ENCODE data around the gene SLC16A8.
"Not testable (repeated sequence)": the region's sequence is repeated elsewhere in the genome, so short reads cannot be mapped to it uniquely, and the experiment has no call there.

SLC16A8 gene, protein sequence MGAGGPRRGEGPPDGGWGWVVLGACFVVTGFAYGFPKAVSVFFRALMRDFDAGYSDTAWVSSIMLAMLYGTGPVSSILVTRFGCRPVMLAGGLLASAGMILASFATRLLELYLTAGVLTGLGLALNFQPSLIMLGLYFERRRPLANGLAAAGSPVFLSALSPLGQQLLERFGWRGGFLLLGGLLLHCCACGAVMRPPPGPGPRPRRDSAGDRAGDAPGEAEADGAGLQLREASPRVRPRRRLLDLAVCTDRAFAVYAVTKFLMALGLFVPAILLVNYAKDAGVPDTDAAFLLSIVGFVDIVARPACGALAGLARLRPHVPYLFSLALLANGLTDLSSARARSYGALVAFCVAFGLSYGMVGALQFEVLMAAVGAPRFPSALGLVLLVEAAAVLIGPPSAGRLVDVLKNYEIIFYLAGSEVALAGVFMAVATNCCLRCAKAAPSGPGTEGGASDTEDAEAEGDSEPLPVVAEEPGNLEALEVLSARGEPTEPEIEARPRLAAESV

DNA sequence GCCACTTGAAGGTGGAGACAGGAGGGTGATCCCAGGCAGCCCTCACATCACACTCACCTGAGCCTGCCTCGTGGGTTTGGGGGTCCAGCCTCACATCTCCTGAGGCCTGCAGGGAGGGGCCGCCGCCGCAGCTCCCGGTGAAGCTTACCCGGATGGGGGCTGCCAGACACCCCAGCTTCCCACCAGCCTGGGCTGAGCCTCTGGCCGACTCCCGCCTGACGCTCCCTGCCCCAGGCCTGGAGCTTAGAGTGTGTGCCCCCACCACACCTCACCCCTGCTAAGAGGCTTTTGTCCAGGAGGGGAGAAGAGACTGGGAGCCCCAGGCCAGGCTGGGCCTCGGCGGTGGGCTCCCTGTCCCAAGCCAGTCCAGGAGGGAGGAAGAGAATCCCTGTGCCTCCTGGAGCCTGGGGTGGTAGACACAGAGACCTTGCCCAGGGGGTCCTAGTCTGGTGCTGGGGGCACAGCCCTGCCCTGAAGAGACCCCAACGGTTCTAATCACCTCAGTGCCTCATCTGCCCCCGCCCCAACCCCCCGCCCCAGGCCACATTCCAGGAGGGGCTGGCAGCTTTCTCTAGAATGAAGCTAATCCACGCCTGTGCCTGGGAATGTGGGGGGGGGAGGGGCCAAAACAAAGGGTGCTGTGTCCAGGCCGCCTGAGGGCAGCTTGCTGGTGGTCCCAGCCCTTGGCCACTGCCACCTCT is at the start of gene SLC16A8:
Gene SLC16A8, minus strand, starts transcription at position 254 of the 701 bp plus-strand sequence. CDS start 1,311 bp downstream, outside the sequence.
- no peak for DNase-seq (ENCODE audit: low read depth)

DNA sequence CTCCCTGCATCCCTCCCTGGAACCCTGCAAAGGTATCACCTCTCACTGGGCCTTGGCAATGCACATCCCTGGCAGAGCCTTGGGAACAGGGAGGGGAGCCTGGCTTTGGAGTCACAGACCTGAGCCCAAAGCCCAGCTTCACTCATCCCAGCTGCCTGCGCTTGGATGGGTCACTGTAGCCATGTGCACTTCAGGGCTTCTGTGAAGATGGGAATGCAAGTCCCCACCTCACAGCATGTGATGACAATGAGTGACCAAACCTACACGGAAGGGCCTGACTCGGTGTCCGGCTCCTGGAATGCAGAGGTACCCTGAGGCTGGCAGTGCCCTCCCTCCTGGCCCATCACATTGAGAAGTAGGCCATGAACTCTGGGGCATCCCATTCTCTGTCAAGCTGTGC is 49.3 kb upstream of the SLC16A8 start:
- DNase-seq (ENCODE audit: low read depth) = no peak

DNA sequence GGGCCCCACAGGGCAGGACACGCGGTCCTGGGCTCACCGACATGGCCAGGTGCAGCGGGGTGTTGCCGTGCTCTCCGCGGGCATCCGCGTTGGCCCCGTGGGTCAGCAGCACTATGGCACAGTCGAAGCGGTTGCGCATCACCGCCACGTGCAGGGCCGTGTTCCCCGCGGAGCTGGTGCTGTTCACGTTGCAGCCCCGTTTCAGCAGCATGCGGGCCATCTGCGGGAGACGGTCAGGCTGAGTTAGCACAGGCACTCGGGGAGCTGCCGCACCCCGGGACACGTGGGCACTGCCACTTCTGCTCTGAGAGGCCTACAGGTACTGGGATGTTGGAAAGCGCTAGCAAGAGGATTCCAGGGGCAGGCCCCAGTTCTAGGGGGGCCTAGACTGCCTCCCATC is 48.8 kb upstream of the SLC16A8 start:
- no peak for DNase-seq (ENCODE audit: low read depth)

DNA sequence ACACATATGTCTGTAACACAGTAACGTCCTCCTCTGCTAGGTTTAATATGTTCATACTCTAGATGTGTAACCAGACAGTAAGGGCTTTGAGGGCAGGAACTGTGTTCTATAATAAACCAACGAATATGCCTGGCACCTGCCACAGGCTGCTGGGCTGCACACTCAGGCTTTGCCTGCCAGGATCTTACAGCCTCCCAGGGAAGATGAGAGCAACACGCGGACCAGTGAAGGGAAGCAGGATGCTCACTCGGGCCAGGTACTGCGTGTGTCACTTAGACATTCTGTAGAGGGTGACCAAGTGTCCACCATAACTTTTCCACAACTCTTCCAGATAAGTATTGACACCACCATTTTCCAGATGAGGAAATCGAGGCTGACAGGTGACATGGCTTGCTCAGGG is 48.2 kb upstream of the SLC16A8 start:
- DNase-seq (ENCODE audit: low read depth) = no peak

DNA sequence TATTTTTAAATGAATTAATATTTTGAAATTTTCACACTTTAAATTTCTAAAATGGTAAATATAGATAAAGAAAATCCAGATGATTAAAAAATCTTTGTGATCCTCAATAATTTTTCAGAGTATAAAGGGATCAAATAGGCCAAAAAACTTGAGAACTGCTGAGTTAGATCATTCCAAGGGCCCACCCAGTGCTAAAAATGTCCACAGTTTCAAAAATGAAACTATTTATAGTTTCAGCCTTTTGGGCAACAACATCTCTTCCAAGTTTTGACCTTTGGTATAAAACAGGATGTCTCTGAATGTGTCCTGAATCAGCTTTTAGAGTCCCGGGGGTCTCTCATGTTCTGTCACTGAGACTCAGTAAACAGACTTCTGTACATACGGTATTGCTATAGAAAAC is 47.4 kb upstream of the SLC16A8 start:
- no peak for DNase-seq (ENCODE audit: low read depth)

DNA sequence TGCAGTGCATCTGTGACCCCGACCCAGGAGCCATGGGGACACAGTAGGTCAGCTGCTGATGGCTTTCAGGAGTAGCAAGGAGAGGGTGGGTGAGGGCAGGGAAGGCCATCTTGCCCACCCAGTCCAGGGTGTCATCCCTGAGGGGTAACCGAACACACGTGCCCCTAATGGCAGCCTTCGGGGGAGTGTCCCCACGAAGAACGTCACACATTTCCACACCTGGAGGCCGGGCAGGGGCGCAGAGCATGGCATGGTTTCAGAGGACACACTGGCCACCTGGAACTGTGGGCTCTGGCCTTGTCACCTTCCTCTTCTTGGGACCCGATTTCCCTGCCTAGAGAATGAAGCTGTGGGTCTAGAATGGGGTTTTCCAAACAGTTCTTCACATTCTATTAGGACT is 45.9 kb upstream of the SLC16A8 start:
- DNase-seq (ENCODE audit: low read depth) = no peak

DNA sequence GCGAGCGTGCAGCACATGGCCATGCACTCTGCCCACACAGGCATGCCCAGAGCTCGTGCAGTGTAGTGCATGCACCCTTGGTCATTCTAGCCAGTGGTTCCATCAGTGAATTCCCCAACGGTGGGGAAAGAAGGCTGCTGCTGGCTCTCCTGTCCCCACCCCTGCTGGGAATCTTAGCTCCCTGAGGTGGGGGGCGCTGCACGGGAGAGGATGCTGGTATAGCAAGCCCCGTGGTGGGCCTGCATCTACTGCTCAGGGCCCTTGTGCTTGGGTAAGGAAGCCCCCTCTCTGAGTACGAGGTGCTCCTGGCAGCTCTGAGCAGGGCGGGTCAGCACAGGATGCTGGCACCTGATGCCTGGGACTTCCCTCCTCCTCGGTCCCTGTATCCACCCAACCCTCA is 45.0 kb upstream of the SLC16A8 start:
- no peak for DNase-seq (ENCODE audit: low read depth)

DNA sequence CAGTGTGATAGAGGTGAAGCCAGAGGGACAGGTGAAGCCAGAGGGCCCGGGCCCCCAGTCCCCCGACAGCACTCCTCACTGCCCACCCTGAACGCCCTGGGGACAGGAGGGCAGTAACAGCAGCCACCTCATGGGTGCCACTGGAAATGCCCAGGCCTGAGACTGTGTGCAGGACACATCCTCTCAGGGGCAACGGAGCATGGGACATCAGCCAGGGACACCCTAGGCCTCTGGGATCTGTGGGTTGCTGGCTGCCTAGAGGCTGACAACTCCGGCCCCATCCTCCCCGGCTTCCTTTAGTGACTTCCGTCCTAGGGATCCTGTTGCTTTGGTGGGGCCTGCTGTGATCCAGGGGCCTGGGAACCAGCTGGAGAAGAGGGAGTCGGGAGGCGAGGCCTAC is 43.9 kb upstream of the SLC16A8 start:
- DNase-seq (ENCODE audit: low read depth) = no peak

DNA sequence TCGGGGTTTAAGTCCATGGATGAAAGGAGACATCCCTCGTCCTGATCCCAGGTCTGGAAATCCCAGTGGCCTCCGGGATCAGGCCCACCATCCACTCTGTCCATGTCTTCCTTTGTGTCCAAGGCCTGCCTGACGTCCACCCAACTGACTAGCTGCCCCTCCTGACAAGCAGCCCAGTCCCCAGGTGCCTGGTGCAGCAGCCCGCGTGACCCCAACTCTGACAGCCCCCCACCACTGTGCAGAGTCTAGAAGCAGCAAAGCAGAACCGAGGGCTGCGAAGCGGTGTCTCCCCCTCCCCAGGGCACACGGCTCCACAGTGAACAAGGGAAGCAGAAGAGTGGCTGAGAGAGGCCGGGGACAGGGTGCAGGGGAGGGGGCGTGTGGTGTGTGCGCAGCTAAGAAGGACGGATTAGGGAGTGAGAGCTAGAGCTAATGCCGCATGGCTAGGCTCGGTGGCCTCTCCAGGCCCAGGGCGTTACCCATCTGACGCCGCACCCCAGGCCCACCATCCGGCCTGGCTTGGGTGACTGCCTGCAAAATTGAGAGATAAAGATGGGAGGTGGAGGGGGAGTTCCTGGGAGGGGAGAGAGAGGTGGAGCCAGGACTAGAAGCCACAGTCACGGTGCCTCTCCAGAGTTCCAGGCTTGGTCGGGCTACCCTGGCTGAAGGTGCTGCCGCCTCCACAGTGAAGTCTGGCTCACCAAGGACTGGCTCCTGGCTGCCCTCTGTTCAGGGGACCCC is 43.1 kb upstream of the SLC16A8 start:
- no peak for DNase-seq (ENCODE audit: low read depth)

DNA sequence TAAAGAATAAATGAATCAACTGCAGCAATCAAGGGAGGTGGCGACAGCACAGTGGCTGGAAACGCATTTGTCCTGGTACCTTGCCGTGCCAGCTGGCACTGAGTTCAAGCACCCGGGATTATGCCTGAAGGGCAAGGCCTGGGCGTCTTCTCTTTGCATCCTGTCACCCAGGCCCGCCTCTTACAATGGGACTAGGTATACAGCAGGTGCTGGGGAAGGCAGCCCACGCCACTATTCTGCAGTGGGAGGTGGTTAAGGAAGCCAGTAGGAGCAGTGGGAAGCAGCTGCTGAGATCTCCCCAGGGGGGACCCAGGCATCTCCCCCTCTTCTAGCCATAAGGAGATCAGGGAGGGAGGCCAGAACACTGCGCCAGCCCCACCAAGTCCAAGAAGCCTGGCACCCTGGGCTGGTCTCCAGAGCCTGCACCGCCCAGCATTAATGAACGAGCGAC is 41.8 kb upstream of the SLC16A8 start:
- no peak for DNase-seq (ENCODE audit: low read depth)

DNA sequence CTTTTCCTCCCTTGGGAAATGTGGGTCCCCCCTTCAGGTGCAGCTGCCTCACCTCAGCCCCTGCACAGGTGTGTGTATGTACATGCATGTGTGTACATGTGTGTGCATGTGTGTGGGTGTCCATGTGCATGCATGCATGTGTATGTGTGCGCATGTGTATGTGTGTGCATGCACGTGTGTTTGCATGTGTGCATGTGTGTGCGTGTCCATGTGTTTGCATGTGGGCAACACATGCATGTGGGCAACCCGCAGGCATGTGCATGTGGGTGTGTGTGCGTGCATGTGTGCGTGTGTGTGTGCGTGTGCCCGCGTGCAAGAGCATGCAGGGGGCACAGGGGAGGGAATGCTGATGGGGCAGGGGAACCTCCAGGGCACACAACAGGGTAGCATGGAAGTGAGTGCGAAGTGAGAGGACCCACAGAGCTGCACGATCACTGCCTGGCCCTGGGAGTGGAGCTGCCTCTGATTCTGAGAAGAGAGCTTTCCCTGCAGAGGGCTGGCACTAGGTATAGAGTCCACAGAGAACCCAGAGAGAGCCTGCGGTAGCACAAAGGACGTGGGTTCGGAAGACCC is 41.1 kb upstream of the SLC16A8 start:
- no peak for DNase-seq (ENCODE audit: low read depth)

DNA sequence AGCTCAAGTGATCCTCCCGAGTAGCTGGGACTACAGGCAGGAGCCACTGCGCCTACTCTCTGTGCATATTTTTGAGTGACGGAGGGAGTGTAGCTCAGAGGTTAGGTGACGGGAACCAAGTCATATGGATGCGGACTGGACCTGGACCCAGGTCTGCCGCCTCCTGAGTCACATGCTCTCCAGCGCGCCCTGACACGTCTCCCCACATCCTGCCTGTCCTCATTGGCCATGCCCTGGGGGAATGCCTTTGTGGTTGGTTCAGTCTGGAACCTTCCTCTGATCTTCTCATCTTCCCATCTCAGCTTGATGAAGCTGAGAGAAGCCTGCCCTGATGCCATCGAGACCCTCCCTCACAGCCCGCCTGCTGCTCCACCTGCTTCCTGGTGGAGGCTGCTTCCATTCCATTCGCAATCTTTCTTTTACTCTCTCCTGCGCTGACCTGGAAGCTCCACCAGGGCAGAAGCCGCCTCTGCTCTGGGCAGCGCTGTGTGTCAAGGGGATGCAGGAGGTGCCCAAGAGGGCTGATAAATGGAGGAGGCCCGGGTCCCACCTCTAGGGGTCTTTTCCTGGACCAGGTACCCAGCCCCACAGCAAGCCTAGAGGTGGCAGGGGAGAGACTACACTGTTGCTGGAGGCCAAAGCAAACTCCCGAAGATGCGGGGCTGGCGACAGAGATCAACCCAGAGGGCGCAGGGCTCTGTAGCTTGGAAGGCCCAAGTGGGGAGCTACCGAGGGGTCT is 40.4 kb upstream of the SLC16A8 start:
- no peak for DNase-seq (ENCODE audit: low read depth)

DNA sequence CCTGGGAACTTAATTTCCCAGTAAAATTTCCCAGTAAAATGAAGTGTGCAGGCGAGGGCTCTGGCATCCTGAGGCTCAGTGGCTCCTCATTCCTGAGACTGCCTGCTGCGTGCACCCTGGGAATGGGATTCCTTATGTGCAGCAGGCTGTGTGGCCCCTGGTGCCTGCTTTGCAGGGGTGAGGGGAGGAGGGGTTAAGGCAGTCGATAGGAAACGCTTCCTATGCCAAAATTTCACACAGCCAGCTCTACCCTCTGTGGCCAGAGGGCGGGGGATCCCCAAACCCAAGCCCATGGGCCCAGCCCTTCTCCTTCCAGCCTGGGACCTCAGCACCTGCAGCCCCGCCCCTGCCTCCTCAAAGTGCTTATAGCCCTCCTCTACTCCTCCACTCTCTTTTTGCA is 38.6 kb upstream of the SLC16A8 start:
- no peak for DNase-seq (ENCODE audit: low read depth)

DNA sequence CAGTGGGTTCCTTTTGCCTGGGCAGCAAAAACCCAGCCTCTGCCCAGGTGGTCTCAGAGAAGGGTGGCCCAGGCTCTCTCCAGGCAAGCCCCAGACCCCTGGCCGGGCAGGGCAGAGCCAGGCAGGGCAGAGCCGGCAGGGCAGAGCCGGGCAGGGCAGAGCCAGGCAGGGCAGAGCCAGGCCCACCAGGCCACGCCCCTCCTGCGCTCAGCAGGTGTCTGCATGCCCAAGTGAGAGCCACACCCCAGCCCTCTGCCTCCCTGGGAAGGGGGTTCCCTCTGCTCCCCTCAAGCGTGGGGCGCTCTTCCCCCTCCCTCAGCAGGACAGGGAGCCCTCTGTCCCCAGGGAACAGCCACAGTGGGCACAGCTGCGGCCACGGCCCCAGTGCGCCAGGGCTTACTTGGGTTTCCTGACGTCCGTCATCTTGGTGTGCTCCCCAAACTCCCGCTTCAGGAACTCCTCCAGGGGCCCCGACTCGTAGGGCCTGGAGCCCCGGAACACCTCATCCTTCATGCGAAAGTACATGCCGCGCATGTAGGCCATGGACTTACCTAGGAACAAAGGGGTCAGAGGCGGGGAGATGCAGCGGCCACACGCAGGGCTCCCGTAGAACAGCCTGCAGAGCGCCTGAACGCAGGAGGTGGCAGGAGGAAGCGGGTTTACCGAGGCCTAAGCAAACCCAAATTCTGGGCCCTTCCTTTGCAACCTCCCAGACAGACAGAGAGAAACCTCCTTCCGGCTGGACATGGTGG is 36.6 kb upstream of the SLC16A8 start:
- no peak for DNase-seq (ENCODE audit: low read depth)

DNA sequence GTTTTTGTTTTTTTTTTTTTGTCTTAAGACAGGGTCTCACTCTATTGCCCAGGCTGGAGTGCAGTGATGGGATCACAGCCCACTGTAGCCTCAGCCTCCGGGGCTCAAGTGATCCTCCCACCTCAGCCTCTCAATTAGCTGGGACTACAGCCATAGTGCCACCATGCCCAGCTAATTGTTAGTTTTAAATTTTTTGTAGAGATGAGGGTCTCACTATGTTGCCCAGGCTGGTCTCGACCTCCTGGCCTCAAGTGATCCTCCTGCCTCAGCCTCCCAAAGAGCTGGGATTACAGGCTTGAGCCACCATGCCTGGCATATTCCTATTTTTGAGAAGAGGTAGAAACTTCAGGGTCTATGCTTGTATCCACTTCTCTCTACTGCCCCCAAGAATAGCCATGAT is 34.8 kb upstream of the SLC16A8 start:
- DNase-seq (ENCODE audit: low read depth) = not testable (repeated sequence)

DNA sequence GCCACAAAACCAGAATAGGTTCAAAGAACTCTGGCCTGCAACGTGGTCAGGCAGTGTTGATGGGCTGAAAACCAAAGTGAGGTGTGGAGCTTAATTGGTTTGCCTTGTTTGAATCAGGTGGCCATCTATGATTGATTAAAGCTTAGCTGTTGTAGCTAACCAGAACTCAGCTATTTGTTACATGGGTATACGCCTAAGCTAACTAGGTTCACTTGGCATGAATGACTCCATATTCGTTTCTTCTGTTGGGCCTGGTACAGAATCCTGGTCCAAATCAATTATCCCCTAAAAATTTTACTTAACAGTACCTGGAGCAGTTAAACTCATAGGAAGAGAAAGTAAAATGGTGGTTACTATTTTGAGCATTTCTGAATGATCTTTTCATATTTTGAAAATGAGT is 34.2 kb upstream of the SLC16A8 start:
- DNase-seq (ENCODE audit: low read depth) = no peak

DNA sequence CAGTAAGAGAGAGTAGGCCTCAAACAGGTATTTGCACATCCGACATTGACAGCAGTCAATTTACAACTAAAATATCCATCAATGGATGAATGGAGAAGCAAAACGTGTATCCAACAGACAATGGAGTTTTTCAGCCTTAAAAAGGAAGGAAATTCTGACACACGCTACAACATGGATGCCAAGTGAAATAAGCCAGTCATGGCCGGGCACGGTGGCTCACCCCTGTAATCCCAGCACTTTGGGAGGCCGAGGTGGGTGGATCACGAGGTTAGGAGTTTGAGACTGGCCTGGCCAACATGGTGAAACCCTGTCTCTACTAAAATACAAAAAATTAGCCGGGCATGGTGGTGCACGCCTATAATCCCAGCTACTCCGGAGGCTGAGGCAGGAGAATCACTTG is 33.6 kb upstream of the SLC16A8 start:
- not testable (repeated sequence) for DNase-seq (ENCODE audit: low read depth)

DNA sequence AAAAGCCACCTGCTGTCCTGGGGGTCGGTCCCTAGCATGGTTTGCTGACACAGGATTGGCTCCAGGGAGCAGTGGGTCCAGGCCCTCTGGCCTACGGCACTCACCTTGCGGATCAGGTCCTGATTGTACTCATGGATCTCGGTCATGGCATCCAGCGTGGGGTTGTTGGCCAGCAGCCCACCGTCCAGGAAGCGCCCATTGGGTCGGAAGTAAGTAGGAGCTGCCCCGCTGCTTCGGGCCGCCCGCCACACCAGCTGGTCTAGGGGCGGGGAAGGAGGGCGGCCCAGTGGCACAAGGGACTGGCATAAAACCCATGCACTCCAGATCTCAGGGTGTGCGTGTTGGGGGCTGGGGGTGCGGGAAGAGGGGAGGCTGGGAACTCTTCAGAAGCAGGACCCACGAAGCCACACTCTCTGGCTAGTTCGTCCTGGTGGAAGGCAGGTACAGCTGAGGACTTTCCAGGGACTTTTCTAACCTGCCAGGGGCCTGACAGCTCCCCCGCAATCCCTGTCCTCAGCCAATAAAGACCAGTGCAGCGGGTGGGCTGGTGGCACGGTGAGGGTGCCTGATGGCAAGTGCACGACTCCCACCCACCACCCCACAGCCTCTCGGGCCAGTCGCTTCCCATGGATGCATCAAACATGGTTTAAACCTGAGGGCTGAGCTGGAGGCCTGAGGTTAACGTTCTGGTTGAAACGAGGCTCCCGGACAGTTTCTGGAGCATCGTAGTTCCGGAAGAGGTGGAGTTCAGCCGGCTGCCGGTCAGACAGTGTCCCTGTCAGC is 31.6 kb upstream of the SLC16A8 start:
- DNase-seq (ENCODE audit: low read depth) = no peak

DNA sequence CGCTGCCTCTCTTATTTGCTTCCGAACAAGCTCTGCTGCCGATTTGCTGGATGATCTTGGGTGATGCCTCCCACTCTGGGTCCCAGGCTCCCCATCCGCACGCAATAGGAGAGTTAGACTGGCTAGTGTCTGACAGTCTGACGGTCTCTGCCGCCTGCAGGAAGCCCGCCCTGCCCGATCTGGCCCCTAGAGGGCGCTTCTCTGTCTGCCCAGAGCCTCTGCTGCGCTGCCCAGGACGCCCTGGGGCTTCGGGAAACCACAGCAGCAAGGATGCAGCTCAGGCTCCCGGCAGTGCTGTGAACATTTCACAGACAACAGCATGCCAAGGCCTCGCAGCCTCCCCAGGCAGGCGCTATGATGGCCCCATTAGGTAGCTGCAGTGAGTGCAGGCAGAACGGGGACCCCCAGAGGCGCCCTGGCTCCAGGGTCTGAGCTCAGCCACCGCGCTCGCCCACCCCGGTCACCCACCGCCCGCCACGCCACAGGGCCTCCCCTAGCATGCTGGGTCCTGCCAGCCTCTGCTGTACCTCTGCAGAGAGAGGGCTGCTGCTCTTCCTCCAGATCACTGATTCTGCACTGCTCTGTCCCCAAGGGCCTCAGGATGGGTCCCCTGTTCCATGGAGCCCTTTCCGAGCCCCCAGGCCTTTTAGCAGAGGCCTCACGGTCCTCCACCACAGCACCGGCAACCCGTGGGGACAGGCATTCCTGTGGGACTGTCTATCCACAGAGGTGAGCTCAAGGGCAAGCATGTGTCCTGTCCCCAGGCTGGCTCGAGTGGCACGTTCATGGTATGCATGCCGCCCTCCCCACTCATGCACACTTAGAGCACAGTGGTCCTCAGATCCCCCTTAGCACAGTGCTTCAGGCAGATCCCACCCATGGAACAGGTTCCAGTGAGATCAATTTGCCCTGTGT is 30.8 kb upstream of the SLC16A8 start:
- DNase-seq (ENCODE audit: low read depth) = peak; percentile 25

All from T-helper 22 cell (primary cell).